Activated CD4-positive, CD25-positive, alpha-beta regulatory T cell treated with anti-CD3 and anti-CD28 coated beads, Interleukin-2, amount 50 U/mL, for 24 hours (primary cell): Measurements from ENCODE around the gene RAB3GAP2.
"Not testable (repeated sequence)": the region's sequence is repeated elsewhere in the genome, so short reads cannot be mapped to it uniquely, and the experiment has no call there.

ENCODE experiments used
- ATAC-seq, 2 donors: fragments of 150-1000 bp; cut with Tn5 transposase; one replicate each; pipeline ENCODE4 v1.10.0; 2021; ENCODE audit warnings: mild to moderate bottlenecking in 1 of 2, moderate library complexity in 1 of 2

RAB3GAP2 gene

GRCh38 chr1:220188538-220188937 is 83.7 kb downstream of the RAB3GAP2 start:
- ATAC-seq, result no peak

GRCh38 chr1:220186752-220187151 is 85.5 kb downstream of the RAB3GAP2 start:
- ATAC-seq, result no peak

GRCh38 chr1:220184506-220184905 is 87.7 kb downstream of the RAB3GAP2 start:
- ATAC-seq, result no peak

- ATAC-seq, result no peak
Measured at GRCh38 chr1:220182656-220183055, 89.6 kb downstream of the RAB3GAP2 start.

- ATAC-seq, result no peak
Measured at GRCh38 chr1:220182111-220182510, 90.1 kb downstream of the RAB3GAP2 start.

- ATAC-seq, result no peak
Measured at GRCh38 chr1:220176540-220176939, 95.7 kb downstream of the RAB3GAP2 start.

GRCh38 chr1:220170836-220171526 is 101.3 kb downstream of the RAB3GAP2 start:
- no peak for ATAC-seq

- not testable (repeated sequence) for ATAC-seq
Measured at GRCh38 chr1:220169887-220170286, 102.4 kb downstream of the RAB3GAP2 start.

- ATAC-seq, result no peak
Measured at GRCh38 chr1:220166853-220167252, 105.4 kb downstream of the RAB3GAP2 start.

- ATAC-seq, result no peak
Measured at GRCh38 chr1:220164517-220164916, 107.7 kb downstream of the RAB3GAP2 start.

GRCh38 chr1:220164116-220164515 is 108.1 kb downstream of the RAB3GAP2 start:
- ATAC-seq, result no peak

- ATAC-seq, result no peak
Measured at GRCh38 chr1:220160027-220160426, 112.2 kb downstream of the RAB3GAP2 start.

- no peak for ATAC-seq
Measured at GRCh38 chr1:220159041-220159440, 113.2 kb downstream of the RAB3GAP2 start.

GRCh38 chr1:220158530-220158929 is 113.7 kb downstream of the RAB3GAP2 start:
- ATAC-seq, result not testable (repeated sequence)

GRCh38 chr1:220157738-220158137 is 114.5 kb downstream of the RAB3GAP2 start:
- no peak for ATAC-seq

GRCh38 chr1:220156620-220157146 is 115.6 kb downstream of the RAB3GAP2 start:
- ATAC-seq, result no peak

GRCh38 chr1:220153147-220153546 is 119.1 kb downstream of the RAB3GAP2 start:
- no peak for ATAC-seq

GRCh38 chr1:220151454-220151853 is 120.8 kb downstream of the RAB3GAP2 start:
- no peak for ATAC-seq

- ATAC-seq, result no peak
Measured at GRCh38 chr1:220149742-220150141, 122.5 kb downstream of the RAB3GAP2 start.

- ATAC-seq, result no peak
Measured at GRCh38 chr1:220144051-220144450, 128.2 kb downstream of the RAB3GAP2 start.

- no peak for ATAC-seq
Measured at GRCh38 chr1:220139966-220140365, 132.3 kb downstream of the RAB3GAP2 start.

GRCh38 chr1:220137019-220137786 is 135.1 kb downstream of the RAB3GAP2 start:
- no peak for ATAC-seq

GRCh38 chr1:220135755-220136154 is 136.5 kb downstream of the RAB3GAP2 start:
- ATAC-seq, result no peak
